ENCODE data around the gene SWT1.

Gene SWT1

DNA sequence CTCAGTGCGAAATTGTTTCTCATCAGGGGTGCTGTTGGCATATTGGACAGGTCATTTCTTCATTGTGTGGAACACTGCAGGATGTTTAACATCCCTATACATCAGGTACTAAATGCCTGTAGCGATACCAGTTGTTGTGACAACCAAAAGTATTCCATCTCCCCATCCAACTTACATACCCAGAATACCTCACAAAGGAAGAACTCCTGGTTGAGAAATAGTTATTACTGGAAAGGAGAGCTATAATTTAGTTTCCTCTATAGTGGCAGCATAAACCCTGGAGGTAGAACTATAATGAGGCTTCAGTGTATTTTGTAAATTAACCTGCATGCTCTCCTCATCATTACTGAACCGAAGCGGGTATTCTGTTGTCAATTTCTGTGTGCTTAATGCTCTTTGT, 115.0 kb downstream of the SWT1 start:
- H3K4me3 ChIP-seq (ENCODE audit: low read depth, low read length): no peak overlapping the region
- no peak for DNase-seq (ENCODE audit: low read depth)

GRCh38 chr1:185279571-185279970, 122.6 kb downstream of the SWT1 start:
- no peak overlapping the region for H3K4me3 ChIP-seq (ENCODE audit: low read depth, low read length)
- no peak for DNase-seq (ENCODE audit: low read depth)

DNA sequence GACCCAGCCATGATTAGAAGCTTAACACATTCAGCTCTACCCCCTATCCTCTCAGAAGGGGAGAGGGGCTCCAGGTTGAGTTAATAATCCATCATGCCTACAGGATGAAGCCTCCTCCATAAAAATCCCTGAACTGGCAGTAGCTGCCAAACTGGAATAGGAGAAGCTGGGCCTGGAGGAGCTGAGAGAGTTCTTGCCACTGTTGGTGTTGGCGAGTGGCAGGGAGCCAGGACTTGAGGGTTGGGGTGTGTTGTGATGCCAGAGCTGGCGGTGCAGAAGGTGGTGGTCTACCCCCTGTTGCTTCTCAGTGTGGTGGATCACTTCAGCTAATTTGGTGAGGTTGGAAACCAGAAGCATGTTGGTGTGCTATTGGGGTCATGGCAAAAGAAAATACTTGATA, 123.6 kb downstream of the SWT1 start:
- H3K4me3 ChIP-seq (ENCODE audit: low read depth, low read length): no peak overlapping the region
- no peak for DNase-seq (ENCODE audit: low read depth)

GRCh38 chr1:185281245-185281644, 124.3 kb downstream of the SWT1 start:
- no peak overlapping the region for H3K4me3 ChIP-seq (ENCODE audit: low read depth, low read length)
- no peak for DNase-seq (ENCODE audit: low read depth)

- H3K4me3 ChIP-seq (ENCODE audit: low read depth, low read length): no peak overlapping the region
- DNase-seq (ENCODE audit: low read depth): no peak
Measured at GRCh38 chr1:185284116-185284515, 127.1 kb downstream of the SWT1 start.

DNA sequence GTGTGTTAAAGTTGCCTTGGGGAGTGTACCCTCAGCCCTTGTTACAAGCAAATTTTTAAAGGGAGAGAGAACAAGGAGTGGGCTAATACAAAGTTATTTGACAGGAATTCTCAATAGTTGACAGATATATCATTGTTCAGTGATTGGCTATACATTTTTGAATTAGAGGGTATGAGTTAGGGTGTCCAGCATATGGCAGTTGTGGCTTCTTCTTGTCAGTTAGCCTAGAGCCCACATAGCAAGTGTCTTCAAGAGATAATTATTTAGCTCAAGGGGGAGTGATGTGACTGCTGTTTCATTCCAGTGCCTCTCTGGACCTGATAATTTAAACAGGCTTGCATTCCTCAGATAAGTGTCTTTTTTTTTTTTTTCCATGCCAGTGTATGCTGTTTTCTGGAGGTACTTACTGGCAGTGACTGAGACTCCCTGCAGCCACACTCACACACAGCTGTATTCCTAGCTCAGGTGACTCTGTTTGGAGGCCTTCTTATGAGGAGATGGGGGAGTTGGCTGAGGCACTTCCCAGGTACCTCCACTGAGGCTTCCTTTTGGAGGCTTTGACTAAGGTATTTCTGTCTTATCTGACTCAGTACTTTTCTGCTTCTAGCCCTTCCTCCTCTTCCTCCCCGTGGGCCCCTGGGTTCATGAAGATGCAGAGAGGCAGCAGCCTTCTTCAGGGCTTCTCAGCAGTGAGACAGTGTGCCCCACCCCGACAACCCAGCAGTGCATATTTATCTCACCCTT, 127.7 kb downstream of the SWT1 start:
- H3K4me3 ChIP-seq (ENCODE audit: low read depth, low read length): no peak overlapping the region
- DNase-seq (ENCODE audit: low read depth): no peak

- DNase-seq (ENCODE audit: low read depth): no peak
- H3K4me3 ChIP-seq (ENCODE audit: low read depth, low read length): no peak overlapping the region
Measured at GRCh38 chr1:185287451-185287850, 130.5 kb downstream of the SWT1 start.

- no peak for DNase-seq (ENCODE audit: low read depth)
- H3K4me3 ChIP-seq (ENCODE audit: low read depth, low read length): no peak overlapping the region
Measured at GRCh38 chr1:185288435-185288834, 131.5 kb downstream of the SWT1 start.

GRCh38 chr1:185289880-185290279, 132.9 kb downstream of the SWT1 start:
- H3K4me3 ChIP-seq (ENCODE audit: low read depth, low read length): no peak overlapping the region
- DNase-seq (ENCODE audit: low read depth): no peak

DNA sequence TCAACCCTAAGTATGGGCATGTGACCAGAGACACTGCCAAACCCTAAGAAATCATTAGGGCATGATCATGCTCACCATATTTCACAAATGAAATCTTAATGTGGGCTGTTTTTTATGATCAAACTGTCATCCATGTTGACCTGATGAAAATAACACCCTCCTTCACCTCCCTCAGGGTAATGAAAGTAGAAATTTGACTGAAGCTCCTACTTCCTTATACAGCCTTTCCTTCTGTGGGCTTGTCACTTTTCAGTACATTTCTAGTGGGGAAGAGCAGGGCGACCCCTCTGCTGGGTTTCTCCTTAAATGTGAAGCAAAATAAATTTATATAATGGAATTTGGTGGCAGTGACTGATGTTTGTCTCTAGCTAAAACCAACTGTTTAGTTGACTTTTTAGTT, 134.2 kb downstream of the SWT1 start:
- DNase-seq (ENCODE audit: low read depth): no peak
- no peak overlapping the region for H3K4me3 ChIP-seq (ENCODE audit: low read depth, low read length)

- H3K4me3 ChIP-seq (ENCODE audit: low read depth, low read length): no peak overlapping the region
- DNase-seq (ENCODE audit: low read depth): no peak
Measured at GRCh38 chr1:185291652-185292051, 134.7 kb downstream of the SWT1 start.

- no peak for DNase-seq (ENCODE audit: low read depth)
- H3K4me3 ChIP-seq (ENCODE audit: low read depth, low read length): no peak overlapping the region
Measured at GRCh38 chr1:185292237-185292636, 135.3 kb downstream of the SWT1 start.

DNA sequence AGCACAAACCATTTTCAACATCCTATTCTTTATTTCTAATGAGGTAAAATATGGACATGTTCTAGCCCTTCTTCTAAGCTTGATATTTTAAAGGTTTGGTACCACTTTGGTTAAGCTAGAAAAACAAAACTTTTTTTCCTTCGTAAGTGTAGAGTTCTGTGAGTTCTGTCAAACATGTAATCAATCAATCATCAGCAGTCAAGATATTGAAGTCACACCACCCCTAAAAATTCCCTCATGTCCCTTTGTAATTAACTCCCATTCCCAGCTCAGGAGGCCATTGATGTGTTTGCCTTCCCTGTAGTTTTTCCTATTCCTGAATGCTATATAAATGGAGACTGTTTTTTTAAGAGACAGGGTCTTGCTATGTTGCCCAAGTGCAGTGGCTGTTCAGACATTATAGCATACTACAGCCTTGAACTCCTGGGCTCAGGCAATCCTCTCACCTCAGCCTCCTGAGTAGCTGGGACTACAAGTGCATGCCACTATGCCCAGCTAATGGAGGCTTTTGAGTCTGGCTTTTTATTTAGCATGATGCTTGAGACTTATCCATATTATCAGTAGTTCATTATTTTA, 137.1 kb downstream of the SWT1 start:
- DNase-seq (ENCODE audit: low read depth): no peak
- H3K4me3 ChIP-seq (ENCODE audit: low read depth, low read length): no peak overlapping the region

- DNase-seq (ENCODE audit: low read depth): no peak
- no peak overlapping the region for H3K4me3 ChIP-seq (ENCODE audit: low read depth, low read length)
Measured at GRCh38 chr1:185295091-185295490, 138.1 kb downstream of the SWT1 start.

DNA sequence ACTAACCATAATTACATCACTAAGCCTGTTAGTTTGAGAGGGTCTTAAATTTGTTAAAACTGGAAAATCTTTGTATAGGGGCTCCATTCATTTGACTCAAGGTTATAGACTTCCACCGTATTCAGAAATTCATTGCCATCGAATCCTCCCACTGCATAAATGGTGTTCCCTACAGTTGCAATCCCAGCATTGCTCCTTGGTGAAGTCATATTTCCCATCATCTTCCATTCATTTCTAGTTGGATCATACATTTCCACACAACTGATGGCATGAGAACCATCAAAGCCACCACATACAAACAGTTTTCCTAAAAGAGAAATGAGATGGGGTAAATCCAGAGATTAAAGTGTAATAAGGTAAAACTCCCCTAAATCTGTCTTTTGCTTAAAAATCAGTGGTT, 141.0 kb downstream of the SWT1 start:
- no peak for DNase-seq (ENCODE audit: low read depth)
- H3K4me3 ChIP-seq (ENCODE audit: low read depth, low read length): no peak overlapping the region

GRCh38 chr1:185300152-185300551, 143.2 kb downstream of the SWT1 start:
- no peak overlapping the region for H3K4me3 ChIP-seq (ENCODE audit: low read depth, low read length)
- no peak for DNase-seq (ENCODE audit: low read depth)

DNA sequence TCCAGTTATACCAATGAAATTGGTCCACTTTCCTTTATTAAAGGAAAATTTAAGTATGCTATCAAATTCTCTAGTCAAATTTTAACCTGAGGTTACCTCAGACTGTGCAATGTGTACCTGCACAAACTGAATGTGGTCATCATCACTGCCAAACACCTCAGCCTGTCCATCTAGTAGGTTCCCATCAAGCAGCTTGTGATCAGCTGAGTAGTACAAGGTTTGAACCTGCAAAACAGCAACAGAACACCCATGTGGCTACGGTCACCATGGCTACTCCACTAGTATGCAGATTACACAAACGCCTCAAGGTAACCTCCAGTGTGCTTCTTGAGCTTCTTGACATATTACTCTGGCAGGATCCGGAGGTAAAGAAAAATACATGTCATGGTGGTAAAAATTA, 148.5 kb downstream of the SWT1 start:
- no peak overlapping the region for H3K4me3 ChIP-seq (ENCODE audit: low read depth, low read length)

GRCh38 chr1:185308126-185308525, 151.2 kb downstream of the SWT1 start:
- no peak overlapping the region for H3K4me3 ChIP-seq (ENCODE audit: low read depth, low read length)
- no peak for DNase-seq (ENCODE audit: low read depth)

More for the DNA sequence above, 148.5 kb downstream of the SWT1 start:
- DNase-seq (ENCODE audit: low read depth): no peak

- no peak for DNase-seq (ENCODE audit: low read depth)
- H3K4me3 ChIP-seq (ENCODE audit: low read depth, low read length): no peak overlapping the region
Measured at GRCh38 chr1:185309566-185309965, 152.6 kb downstream of the SWT1 start.

DNA sequence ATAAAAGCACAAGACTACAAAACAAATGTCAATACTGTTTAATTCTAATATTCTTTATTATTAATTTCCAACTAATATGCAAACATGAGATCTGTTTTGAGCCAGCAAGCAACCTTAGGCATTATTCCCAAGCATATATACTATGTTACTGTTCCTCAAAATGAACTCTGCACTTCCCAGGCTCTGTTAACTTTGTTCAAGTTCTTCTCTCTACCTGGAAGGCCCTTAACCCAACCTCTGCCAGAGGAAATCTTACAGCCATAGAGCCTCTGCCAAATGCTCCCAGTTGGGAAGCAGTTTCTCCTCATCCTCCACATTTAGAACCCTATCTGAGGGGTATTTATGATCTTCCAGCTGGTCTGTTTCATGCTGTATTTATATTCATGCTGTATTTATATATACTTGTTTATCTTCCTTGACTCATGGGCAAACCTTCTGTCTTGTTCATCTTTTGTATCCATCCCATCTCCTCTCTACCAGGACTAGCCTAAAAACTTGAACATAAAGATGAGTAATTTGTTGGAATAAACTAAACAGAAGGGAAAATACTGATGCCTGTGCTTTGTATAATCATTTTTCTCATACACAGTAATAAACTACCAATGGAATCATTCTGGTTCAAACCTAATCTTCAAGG, 154.7 kb downstream of the SWT1 start:
- DNase-seq (ENCODE audit: low read depth): no peak
- H3K4me3 ChIP-seq (ENCODE audit: low read depth, low read length): no peak overlapping the region

Data from skeletal muscle cell (primary cell).